Measurements from ENCODE around the gene UBXN6.

Gene UBXN6

DNA sequence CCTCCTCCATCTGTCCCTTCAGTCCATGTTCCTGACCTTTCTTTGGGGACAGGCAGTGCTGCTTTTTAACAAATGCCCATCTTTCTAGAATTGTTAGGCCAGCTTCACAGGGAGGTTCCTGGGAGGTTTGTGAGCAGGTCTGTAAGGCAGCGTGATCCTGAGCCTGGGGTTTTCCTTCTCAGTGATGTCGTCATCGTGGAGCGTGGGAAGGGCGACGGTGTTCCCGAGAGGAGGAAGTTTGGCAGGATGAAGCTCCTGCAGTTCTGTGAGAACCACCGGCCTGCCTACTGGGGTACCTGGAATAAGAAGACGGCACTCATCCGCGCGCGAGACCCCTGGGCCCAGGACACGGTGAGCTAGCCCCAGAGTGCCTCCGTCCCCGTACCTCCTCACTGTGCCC lies 28.3 kb downstream of the UBXN6 start:
- H3K4me3 ChIP-seq (ENCODE audit: low read depth, low read length): no peak overlapping the region
- ChIA-PET POLR2A (no interaction called here), CTCF (interaction anchor here (1.1 to 3.0 kb wide), 2 partner anchors 20 to 28 kb away, joined by 3 to 10 read pairs; partner anchors contain the start of gene SH3GL1)
- TF ChIP-seq, protein P1, sequence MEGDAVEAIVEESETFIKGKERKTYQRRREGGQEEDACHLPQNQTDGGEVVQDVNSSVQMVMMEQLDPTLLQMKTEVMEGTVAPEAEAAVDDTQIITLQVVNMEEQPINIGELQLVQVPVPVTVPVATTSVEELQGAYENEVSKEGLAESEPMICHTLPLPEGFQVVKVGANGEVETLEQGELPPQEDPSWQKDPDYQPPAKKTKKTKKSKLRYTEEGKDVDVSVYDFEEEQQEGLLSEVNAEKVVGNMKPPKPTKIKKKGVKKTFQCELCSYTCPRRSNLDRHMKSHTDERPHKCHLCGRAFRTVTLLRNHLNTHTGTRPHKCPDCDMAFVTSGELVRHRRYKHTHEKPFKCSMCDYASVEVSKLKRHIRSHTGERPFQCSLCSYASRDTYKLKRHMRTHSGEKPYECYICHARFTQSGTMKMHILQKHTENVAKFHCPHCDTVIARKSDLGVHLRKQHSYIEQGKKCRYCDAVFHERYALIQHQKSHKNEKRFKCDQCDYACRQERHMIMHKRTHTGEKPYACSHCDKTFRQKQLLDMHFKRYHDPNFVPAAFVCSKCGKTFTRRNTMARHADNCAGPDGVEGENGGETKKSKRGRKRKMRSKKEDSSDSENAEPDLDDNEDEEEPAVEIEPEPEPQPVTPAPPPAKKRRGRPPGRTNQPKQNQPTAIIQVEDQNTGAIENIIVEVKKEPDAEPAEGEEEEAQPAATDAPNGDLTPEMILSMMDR (IDR thresholded peaks at IDR 0.05; ENCODE audit: insufficient read depth, low read length, missing control alignments): no peak
- no peak for DNase-seq (ENCODE audit: low read depth, low spot score)

DNA sequence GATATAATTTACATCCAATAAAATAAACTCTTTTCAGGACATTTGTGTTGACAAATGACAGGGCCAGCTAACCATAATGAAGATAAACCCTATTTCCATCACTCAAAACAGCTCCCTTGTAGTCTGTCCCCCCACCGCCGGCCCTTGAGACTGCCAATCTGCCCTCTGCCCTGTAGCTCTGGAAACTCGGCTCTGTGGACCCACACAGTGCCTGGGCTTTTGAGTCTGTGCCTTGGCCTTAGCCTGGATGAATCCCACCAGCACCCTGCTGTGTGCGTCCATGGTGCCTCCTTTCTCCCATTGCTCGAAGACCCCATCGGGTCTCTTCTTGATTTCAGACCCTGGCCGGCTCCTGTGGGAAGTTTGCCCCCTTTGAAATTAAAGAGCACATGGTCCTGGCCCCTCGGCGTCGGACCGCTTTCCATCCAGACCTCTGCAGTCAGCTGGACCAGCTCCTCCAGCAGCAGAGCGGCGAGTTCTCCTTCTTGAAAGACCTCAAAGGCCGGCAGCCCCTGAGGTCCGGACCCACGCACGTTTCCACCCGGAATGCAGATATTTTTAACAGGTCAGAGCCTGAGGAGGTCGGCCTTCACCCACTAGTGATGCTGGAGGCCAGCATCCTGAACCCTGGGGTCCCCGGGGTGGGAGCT lies 29.1 kb downstream of the UBXN6 start:
- no peak for DNase-seq (ENCODE audit: low read depth, low spot score)
- TF ChIP-seq, protein P1 (IDR thresholded peaks at IDR 0.05; ENCODE audit: insufficient read depth, low read length, missing control alignments): no peak
- ChIA-PET CTCF (interaction anchor here (3.0 kb wide), 1 partner anchor 28 kb away, joined by 10 read pairs; the partner anchor contains the start of gene SH3GL1), POLR2A (no interaction called here)
- H3K4me3 ChIP-seq (ENCODE audit: low read depth, low read length): no peak overlapping the region

DNA sequence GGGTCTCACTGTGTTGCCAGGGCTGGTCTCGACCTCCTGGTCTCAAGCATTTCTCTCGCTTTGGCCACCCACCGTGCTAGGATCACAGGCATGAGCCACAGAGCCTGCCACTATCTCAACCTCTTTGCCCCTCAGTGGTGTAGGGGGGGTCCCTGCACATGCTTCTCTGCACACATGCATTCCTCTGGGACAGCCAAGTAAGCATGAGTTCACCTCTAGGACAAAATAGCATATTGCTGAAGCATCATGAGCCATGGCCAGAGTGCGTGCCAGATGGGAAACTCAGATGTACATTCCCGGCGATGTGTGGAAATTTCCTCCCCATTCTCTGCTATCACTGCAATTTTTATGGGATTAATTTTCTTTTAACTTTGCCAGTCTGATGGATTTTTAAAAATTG lies 32.1 kb downstream of the UBXN6 start:
- ChIA-PET CTCF (interaction anchor here (1.3 kb wide), 1 partner anchor 25 kb away, joined by 6 read pairs; no protein-coding TSS in a partner anchor), POLR2A (no interaction called here)
- H3K4me3 ChIP-seq (ENCODE audit: low read depth, low read length): no peak overlapping the region
- DNase-seq (ENCODE audit: low read depth, low spot score): peak; percentile 40
- TF ChIP-seq, protein P1 (IDR thresholded peaks at IDR 0.05; ENCODE audit: insufficient read depth, low read length, missing control alignments): no peak

DNA sequence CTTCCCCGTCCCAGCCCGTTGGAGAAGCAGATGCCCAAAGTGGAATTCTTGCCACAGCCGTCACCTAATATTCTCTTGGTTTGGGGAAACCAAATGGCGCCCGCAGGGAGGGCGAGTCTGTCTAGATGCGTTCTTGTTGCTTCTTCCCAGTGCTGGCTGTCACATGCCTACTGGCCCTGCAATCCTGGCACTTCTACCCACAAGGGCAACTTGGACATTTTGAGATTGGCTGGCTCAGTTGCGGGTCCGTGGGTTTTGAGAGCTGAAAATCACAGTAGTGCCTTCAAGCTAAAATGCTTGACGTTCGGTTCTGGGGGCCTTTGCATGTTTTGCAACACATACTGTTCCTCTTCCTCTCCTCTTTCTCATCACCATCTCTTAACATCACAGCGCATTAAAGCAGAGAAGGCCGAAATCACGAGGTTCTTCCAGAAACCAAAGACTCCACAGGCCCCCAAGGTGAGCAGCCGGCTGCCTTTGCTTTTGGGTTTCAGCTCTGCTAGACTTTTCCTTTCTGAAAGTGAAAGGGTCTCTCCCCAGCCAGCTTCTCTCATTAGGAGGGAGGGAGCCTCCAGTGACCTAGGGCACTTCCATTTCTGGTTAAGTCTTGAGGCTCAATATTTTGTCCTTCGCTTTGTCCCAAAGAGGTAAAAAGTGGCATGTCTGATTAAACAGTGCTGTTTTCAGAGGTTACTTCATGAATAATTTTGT lies 34.0 kb downstream of the UBXN6 start:
- ChIA-PET POLR2A (no interaction called here), CTCF (interaction anchor here (1.5 to 16.1 kb wide), 2 partner anchors 10 to 22 kb away, joined by 4 to 123 read pairs; partner anchors contain the start of genes CHAF1A and SH3GL1)
- DNase-seq (ENCODE audit: low read depth, low spot score): no peak
- TF ChIP-seq, protein P1 (IDR thresholded peaks at IDR 0.05; ENCODE audit: insufficient read depth, low read length, missing control alignments): no peak
- H3K4me3 ChIP-seq (ENCODE audit: low read depth, low read length): no peak overlapping the region

DNA sequence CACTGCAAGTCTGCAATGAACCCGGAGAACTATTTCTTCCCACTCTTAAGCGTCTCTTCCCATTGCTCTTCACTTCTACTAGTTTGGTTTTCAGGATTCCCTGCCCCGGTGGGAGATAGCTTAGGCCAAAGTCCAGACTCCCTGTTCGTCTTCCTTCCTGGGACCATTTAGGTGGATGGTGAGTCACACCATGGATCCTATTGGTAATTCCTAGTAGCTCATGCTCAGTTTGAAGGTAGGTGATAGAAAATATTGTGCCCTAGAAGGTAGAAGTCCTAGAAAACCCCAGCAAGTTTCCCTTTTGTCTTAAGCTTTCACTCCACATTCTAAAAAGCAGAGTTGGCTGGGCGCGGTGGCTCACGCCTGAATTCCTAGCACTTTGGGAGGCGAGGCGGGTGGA lies 41.3 kb downstream of the UBXN6 start:
- H3K4me3 ChIP-seq (ENCODE audit: low read depth, low read length): no peak overlapping the region
- POLR2A ChIA-PET: no interaction called here
- CTCF ChIA-PET: interaction anchor here (1.7 to 16.1 kb wide), 2 partner anchors 12 to 15 kb away, joined by 6 to 123 read pairs; partner anchors contain the start of genes CHAF1A and SH3GL1
- TF ChIP-seq, protein P1 (IDR thresholded peaks at IDR 0.05; ENCODE audit: insufficient read depth, low read length, missing control alignments): no peak
- no peak for DNase-seq (ENCODE audit: low read depth, low spot score)

DNA sequence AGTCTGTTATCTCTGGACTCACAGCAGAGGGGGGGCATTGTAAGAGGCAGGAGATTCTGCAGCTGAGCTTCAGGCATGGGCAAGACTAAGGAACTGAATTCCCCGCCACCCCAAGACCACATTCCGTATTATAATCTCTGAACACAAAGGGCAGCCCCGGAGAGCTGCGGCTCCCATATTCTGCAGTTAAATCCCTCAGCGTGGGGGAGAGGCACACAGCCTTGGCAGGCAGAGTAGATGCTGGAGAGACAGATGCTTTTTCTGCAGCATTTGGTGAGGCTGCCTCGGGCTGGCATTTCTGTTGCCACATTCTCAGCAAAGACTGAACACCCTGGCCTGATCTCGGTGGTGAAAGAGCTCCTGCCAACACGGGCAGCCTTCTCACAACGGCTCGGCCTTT lies 42.2 kb downstream of the UBXN6 start:
- TF ChIP-seq, protein P1 (IDR thresholded peaks at IDR 0.05; ENCODE audit: insufficient read depth, low read length, missing control alignments): no peak
- no peak overlapping the region for H3K4me3 ChIP-seq (ENCODE audit: low read depth, low read length)
- no peak for DNase-seq (ENCODE audit: low read depth, low spot score)
- ChIA-PET POLR2A (no interaction called here), CTCF (interaction anchor here (16.1 kb wide), 1 partner anchor 14 kb away, joined by 123 read pairs; the partner anchor contains the start of genes CHAF1A and SH3GL1)
